ES-I3 (cell line): Measurements from ENCODE around the gene CDH4.

ENCODE experiments used
- H3K36me3 ChIP-seq: 2 replicates; pipeline ENCODE4 v1.6.1; 2013; ENCODE audit warnings: mild to moderate bottlenecking, low read length, control low read depth, moderate library complexity; ENCODE audit not compliant: insufficient read depth
- H3K4me1 ChIP-seq: 2 replicates; pipeline ENCODE4 v1.6.1; 2013; ENCODE audit warnings: mild to moderate bottlenecking, control low read depth, low read length; ENCODE audit not compliant: insufficient read depth
- H3K9ac ChIP-seq: 2 replicates; pipeline ENCODE4 v1.6.1; 2013; ENCODE audit warnings: low read depth, mild to moderate bottlenecking, low read length, moderate library complexity
- H3K9me3 ChIP-seq: 2 replicates; pipeline ENCODE4 v1.6.1; 2013; ENCODE audit warnings: mild to moderate bottlenecking, low read length, moderate library complexity; ENCODE audit not compliant: control insufficient read depth, insufficient read depth

CDH4 gene

GRCh38 chr20:61815176-61815575 is 563.1 kb downstream of the CDH4 start:
- H3K4me1 ChIP-seq, result no peaks in the 10 kb centered on the region
- no peaks in the 10 kb centered on the region for H3K9me3 ChIP-seq
- H3K9ac ChIP-seq, result no peak overlapping the region
- H3K36me3 ChIP-seq, result no peaks in the 10 kb centered on the region

GRCh38 chr20:61815678-61816077 is 563.6 kb downstream of the CDH4 start:
- no peaks in the 10 kb centered on the region for H3K36me3 ChIP-seq
- H3K4me1 ChIP-seq, result no peaks in the 10 kb centered on the region
- H3K9me3 ChIP-seq, result no peaks in the 10 kb centered on the region
- H3K9ac ChIP-seq, result no peak overlapping the region

- Histone ChIP-seq H3K4me1 (no peaks in the 10 kb centered on the region), H3K9ac (no peak overlapping the region), H3K36me3 (no peaks in the 10 kb centered on the region), H3K9me3 (no peaks in the 10 kb centered on the region)
Observed at GRCh38 chr20:61816606-61817460, 564.8 kb downstream of the CDH4 start.

GRCh38 chr20:61817575-61817974 is 565.5 kb downstream of the CDH4 start:
- no peaks in the 10 kb centered on the region for H3K9me3 ChIP-seq
- no peak overlapping the region for H3K9ac ChIP-seq
- H3K36me3 ChIP-seq, result no peaks in the 10 kb centered on the region
- no peaks in the 10 kb centered on the region for H3K4me1 ChIP-seq

- Histone ChIP-seq H3K9me3 (no peaks in the 10 kb centered on the region), H3K9ac (no peak overlapping the region), H3K4me1 (no peaks in the 10 kb centered on the region), H3K36me3 (no peaks in the 10 kb centered on the region)
Observed at GRCh38 chr20:61818746-61819573, 566.9 kb downstream of the CDH4 start.

GRCh38 chr20:61819574-61819846 is 567.4 kb downstream of the CDH4 start:
- Histone ChIP-seq H3K9ac (no peak overlapping the region), H3K4me1 (no peaks in the 10 kb centered on the region)

GRCh38 chr20:61819921-61820825 is 568.1 kb downstream of the CDH4 start:
- H3K9me3 ChIP-seq, result no peaks in the 10 kb centered on the region
- no peaks in the 10 kb centered on the region for H3K4me1 ChIP-seq
- H3K9ac ChIP-seq, result no peak overlapping the region
- no peaks in the 10 kb centered on the region for H3K36me3 ChIP-seq

More at GRCh38 chr20:61819574-61819846, 567.4 kb downstream of the CDH4 start:
- H3K9me3 ChIP-seq, result no peaks in the 10 kb centered on the region
- no peaks in the 10 kb centered on the region for H3K36me3 ChIP-seq

- H3K9me3 ChIP-seq, result no peaks in the 10 kb centered on the region
- H3K4me1 ChIP-seq, result no peaks in the 10 kb centered on the region
- no peak overlapping the region for H3K9ac ChIP-seq
- H3K36me3 ChIP-seq, result no peaks in the 10 kb centered on the region
Observed at GRCh38 chr20:61821735-61822134, 569.7 kb downstream of the CDH4 start.

- Histone ChIP-seq H3K9me3 (no peaks in the 10 kb centered on the region), H3K9ac (no peak overlapping the region), H3K36me3 (no peaks in the 10 kb centered on the region), H3K4me1 (no peaks in the 10 kb centered on the region)
Observed at GRCh38 chr20:61822396-61822795, 570.3 kb downstream of the CDH4 start.

- no peaks in the 10 kb centered on the region for H3K4me1 ChIP-seq
- no peak overlapping the region for H3K9ac ChIP-seq
- no peaks in the 10 kb centered on the region for H3K36me3 ChIP-seq
- H3K9me3 ChIP-seq, result peaks cover 6% of the 10 kb centered on the region; the same call in 1 of the 2 replicates
Observed at GRCh38 chr20:61823242-61823641, 571.2 kb downstream of the CDH4 start.

GRCh38 chr20:61828891-61829290 is 576.8 kb downstream of the CDH4 start:
- no peak overlapping the region for H3K9ac ChIP-seq
- no peaks in the 10 kb centered on the region for H3K4me1 ChIP-seq
- peaks cover 6% of the 10 kb centered on the region; the same call in 1 of the 2 replicates for H3K9me3 ChIP-seq
- no peaks in the 10 kb centered on the region for H3K36me3 ChIP-seq

- Histone ChIP-seq H3K9ac (no peak overlapping the region), H3K36me3 (no peaks in the 10 kb centered on the region), H3K9me3 (peaks cover 6% of the 10 kb centered on the region; the same call in 1 of the 2 replicates), H3K4me1 (no peaks in the 10 kb centered on the region)
Observed at GRCh38 chr20:61829526-61829925, 577.5 kb downstream of the CDH4 start.

- Histone ChIP-seq H3K9me3 (peaks cover 6% of the 10 kb centered on the region; the same call in 1 of the 2 replicates), H3K4me1 (no peaks in the 10 kb centered on the region), H3K36me3 (no peaks in the 10 kb centered on the region), H3K9ac (no peak overlapping the region)
Observed at GRCh38 chr20:61830241-61830930, 578.3 kb downstream of the CDH4 start.

GRCh38 chr20:61830991-61831390 is 578.9 kb downstream of the CDH4 start:
- H3K36me3 ChIP-seq, result no peaks in the 10 kb centered on the region
- no peak overlapping the region for H3K9ac ChIP-seq
- H3K4me1 ChIP-seq, result no peaks in the 10 kb centered on the region
- H3K9me3 ChIP-seq, result peaks cover 6% of the 10 kb centered on the region; the same call in 1 of the 2 replicates
